Fibroblast of skin of abdomen (primary cell): Measurements from ENCODE around the gene RNF25.

Experiments used
- DNase-seq: peaks from one replicate; pipeline ENCODE4 v3.0.0-alpha.2; 2013

RNF25 gene

DNA sequence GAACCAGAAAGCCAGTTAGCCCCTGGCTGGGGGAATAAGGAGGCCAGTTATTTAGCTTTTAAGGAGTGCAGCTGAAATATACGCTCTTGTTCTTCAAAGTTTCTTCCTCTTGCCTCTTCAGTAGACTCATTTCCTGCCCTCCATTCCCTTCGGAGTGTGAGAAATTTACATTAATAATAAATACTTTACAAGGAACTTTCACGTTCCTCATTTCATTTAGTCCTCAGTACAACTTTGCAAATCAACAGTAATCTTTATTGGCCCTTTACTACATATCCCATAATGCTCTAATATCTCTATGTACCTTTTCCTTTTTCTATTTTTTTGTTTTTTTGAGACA, 48.5 kb downstream of the RNF25 start:
- no peak for DNase-seq

GRCh38 chr2:218622606-218623365, 49.0 kb downstream of the RNF25 start:
- peak; percentile 48 for DNase-seq

- DNase-seq = no peak
These were observed 50.8 kb downstream of the RNF25 start for GRCh38 chr2:218621007-218621406.

- DNase-seq = no peak
These were observed 53.5 kb downstream of the RNF25 start for GRCh38 chr2:218618102-218618860.

GRCh38 chr2:218615868-218616315, 55.9 kb downstream of the RNF25 start:
- no peak for DNase-seq
